Measurements from ENCODE around the gene MIPOL1.

MIPOL1 gene

DNA sequence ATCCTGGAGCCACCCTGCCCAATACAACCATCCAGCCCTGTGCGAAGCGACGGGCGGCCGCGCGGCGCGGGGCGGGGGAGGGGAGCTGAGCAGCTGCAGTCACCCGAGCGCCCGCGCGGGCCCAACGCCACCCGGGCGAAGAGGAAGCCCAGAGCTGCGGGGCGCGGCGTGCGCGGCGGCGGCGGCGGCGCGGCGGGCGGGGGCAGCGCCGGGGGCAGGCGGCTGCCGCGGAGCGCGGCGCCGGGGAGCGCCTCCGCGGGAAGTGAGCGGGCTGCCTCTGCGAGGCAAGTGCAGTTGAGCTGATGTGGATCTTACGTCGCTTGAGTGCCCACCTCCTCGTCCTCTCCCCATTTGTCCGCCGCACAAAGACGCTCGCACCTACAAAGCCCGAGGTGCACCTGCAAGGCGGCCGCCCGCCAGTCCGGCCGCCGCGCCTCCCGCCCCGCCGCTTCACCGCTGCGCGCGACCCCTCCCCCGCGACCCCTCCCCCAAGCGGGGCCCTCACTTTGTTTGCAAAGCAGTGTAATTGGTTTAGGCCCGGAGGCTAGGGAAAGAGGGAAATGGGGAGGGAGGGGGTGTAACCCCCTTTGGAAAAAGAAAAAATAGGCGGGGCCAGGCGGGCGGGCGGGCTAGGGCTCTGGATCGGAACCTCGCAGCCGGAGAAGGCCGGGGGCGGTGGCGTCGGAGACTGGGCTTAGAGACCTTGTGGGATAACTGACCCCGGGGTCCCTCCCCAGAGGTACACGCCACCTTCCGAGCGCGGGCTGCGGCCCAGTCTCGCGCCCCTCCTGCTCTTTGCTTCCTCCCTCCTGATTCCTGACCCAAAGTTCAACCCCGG, 397.5 kb downstream of the MIPOL1 start, which contains the start of the genes FOXA1 and TTC6:
Gene FOXA1, minus strand, starts transcription at position 279 of the 838 bp plus-strand sequence. Its CDS starts 277 bp downstream, at position 2.
Gene TTC6, plus strand, starts transcription at position 659 of the 838 bp plus-strand sequence. CDS start 26,436 bp downstream, outside the sequence.
- Histone ChIP-seq H3K9me3 (peaks cover 7% of the 10 kb centered on the region), H3K27ac (no peak within 1 kb of the TSS), H3K27me3 (peaks cover 100% of the 10 kb centered on the region), H3K4me1 (ENCODE audit: control insufficient read depth in 1 of 2, insufficient read depth in 1 of 2, low read depth in 1 of 2, low read length in 1 of 2) (peaks cover 0 to 10% of the 10 kb centered on the region in 2 experiments), H3K36me3 (no peaks in the 10 kb centered on the region), H3K4me3 (ENCODE audit: low read depth in 1 of 2, low read length in 1 of 2) (peak within 1 kb of the TSS in 1 of 2 experiments; percentile 2)
- TF ChIP-seq, protein P1, sequence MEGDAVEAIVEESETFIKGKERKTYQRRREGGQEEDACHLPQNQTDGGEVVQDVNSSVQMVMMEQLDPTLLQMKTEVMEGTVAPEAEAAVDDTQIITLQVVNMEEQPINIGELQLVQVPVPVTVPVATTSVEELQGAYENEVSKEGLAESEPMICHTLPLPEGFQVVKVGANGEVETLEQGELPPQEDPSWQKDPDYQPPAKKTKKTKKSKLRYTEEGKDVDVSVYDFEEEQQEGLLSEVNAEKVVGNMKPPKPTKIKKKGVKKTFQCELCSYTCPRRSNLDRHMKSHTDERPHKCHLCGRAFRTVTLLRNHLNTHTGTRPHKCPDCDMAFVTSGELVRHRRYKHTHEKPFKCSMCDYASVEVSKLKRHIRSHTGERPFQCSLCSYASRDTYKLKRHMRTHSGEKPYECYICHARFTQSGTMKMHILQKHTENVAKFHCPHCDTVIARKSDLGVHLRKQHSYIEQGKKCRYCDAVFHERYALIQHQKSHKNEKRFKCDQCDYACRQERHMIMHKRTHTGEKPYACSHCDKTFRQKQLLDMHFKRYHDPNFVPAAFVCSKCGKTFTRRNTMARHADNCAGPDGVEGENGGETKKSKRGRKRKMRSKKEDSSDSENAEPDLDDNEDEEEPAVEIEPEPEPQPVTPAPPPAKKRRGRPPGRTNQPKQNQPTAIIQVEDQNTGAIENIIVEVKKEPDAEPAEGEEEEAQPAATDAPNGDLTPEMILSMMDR (IDR thresholded peaks at IDR 0.05) = no peak

DNA sequence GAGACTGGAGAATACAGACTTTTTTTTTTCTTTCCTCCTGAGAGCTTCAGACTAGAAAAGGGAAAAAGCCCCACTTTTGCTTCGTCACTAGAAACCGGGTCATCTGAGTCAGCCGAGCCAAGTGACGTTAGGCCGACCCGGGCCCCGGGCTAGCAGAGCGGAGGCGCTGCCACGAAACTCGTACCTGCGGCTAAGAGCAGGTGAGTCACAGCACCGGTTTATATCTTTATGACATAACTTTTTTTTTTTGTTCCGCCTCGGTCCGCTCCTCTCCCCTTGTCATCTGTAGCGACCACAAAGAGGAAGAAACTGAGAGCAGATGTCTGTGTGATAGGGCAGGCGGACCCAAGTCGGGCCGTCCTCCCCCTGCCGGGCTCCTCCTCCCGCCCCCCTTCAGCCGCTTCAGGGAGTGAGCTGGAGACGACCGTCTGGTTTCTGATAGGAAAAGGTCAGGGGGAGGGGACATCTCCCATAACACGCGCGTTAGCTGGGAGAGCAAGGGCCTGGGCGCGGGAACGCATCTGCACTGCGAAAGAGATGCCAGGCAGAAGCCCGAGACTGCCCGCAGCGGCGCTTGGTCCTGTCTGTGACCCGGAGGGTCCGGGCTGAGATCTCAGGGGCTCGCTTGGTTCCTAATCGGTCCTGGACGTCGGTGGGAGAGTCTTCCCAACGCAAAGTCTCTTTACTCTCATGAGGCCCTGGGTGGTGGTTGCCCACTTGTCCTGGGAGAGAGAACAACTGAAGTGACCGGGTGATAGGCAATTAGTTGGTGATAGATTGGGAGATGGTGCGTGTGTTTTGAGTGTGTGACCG, 398.3 kb downstream of the MIPOL1 start:
- peaks cover 7% of the 10 kb centered on the region for H3K9me3 ChIP-seq
- TF ChIP-seq, protein P1 (IDR thresholded peaks at IDR 0.05) = no peak
- peaks cover 100% of the 10 kb centered on the region for H3K27me3 ChIP-seq
- H3K27ac ChIP-seq = no peak overlapping the region
- peaks cover 0 to 10% of the 10 kb centered on the region in 2 experiments for H3K4me1 ChIP-seq (ENCODE audit: control insufficient read depth in 1 of 2, insufficient read depth in 1 of 2, low read depth in 1 of 2, low read length in 1 of 2)
- H3K36me3 ChIP-seq = no peaks in the 10 kb centered on the region
- H3K4me3 ChIP-seq (ENCODE audit: low read depth in 1 of 2, low read length in 1 of 2) = peak overlapping the region in 1 of 2 experiments; percentile 2

GRCh38 chr14:37596790-37597472, 399.2 kb downstream of the MIPOL1 start:
- Histone ChIP-seq H3K4me3 (ENCODE audit: low read depth in 1 of 2, low read length in 1 of 2) (no peak overlapping the region), H3K27me3 (peaks cover 100% of the 10 kb centered on the region), H3K4me1 (ENCODE audit: control insufficient read depth in 1 of 2, insufficient read depth in 1 of 2, low read depth in 1 of 2, low read length in 1 of 2) (peaks cover 0 to 10% of the 10 kb centered on the region in 2 experiments), H3K36me3 (no peaks in the 10 kb centered on the region), H3K9me3 (peaks cover 7% of the 10 kb centered on the region), H3K27ac (no peak overlapping the region)
- TF ChIP-seq, protein P1 (IDR thresholded peaks at IDR 0.05) = no peak

DNA sequence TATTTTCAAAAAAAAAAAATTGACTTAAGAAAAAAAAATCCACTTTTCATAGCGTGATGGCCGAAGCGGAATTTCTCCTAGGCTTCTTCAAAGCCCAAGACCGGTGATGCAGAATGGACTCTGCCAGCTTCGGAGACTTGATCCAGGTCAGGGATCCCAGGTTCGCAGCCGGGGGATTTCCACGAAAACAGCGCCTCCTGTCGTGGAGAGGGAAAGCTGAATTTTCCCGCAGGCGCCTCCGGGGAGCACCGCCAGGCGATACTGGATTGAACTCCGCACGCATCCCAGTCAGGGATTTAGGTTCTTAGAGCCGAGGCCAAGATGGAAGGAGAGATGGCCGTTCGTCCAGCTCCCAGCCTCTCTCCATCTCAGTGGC, 399.8 kb downstream of the MIPOL1 start:
- Histone ChIP-seq H3K4me1 (ENCODE audit: control insufficient read depth in 1 of 2, insufficient read depth in 1 of 2, low read depth in 1 of 2, low read length in 1 of 2) (peaks cover 0 to 10% of the 10 kb centered on the region in 2 experiments), H3K9me3 (peaks cover 3% of the 10 kb centered on the region), H3K36me3 (no peaks in the 10 kb centered on the region), H3K27ac (no peak overlapping the region), H3K4me3 (ENCODE audit: low read depth in 1 of 2, low read length in 1 of 2) (no peak overlapping the region), H3K27me3 (peaks cover 100% of the 10 kb centered on the region)
- TF ChIP-seq, protein P1 (IDR thresholded peaks at IDR 0.05) = no peak
